Activated CD8-positive, alpha-beta T cell treated with anti-CD3 and anti-CD28 coated beads for 36 hours (primary cell): ENCODE results near the gene EFNA5. TPM values are rescaled to one million over a fixed set of nuclear protein-coding genes. Genes with fewer than 3 reads are reported as not detected.

Experiments used
- ATAC-seq: fragments of 200-7000 bp; cut with Tn5 transposase; one replicate; pipeline ENCODE4 v1.10.0; 2021; ENCODE audit warnings: mild to moderate bottlenecking, moderate library complexity
- CTCF ChIA-PET: fragments of 350-600 bp; sonication (Branson Sonifier 250); formaldehyde crosslinking; loops from one replicate; lab custom pipeline; 2021; ENCODE audit warnings: antibody characterized with exemption; lab: Charles Lee
- POLR2A ChIA-PET: fragments of 350-600 bp; sonication (Branson Sonifier 250); formaldehyde crosslinking; loops from one replicate; lab custom pipeline; 2021; ENCODE audit warnings: antibody characterized with exemption; lab: Charles Lee
- DNase-seq: peaks from one replicate; pipeline ENCODE4 v3.0.0-alpha.2; 2020
- H3K27ac Mint-ChIP-seq: one replicate; pipeline ENCODE4 v1.8.0; 2021; ENCODE audit warnings: mild to moderate bottlenecking, mixed read lengths
- H3K27me3 Mint-ChIP-seq: one replicate; pipeline ENCODE4 v1.8.0; 2021; ENCODE audit warnings: mixed read lengths
- H3K36me3 Mint-ChIP-seq: one replicate; pipeline ENCODE4 v1.8.0; 2021; ENCODE audit warnings: low read depth, mixed read lengths
- H3K4me1 Mint-ChIP-seq: one replicate; pipeline ENCODE4 v1.8.0; 2021; ENCODE audit warnings: low read depth, mixed read lengths
- H3K4me3 Mint-ChIP-seq: one replicate; pipeline ENCODE4 v1.8.0; 2021; ENCODE audit warnings: mild to moderate bottlenecking, moderate library complexity, mixed read lengths
- H3K9me3 Mint-ChIP-seq: one replicate; pipeline ENCODE4 v1.8.0; 2021; ENCODE audit warnings: mixed read lengths
- CTCF ChIP-seq: fragments of 200-600 bp; IDR thresholded peaks from one replicate; pipeline ENCODE4 v1.8.0; 2022; ENCODE audit warnings: antibody characterized with exemption, mild to moderate bottlenecking
- intact Hi-C: fragments of 100-400 bp; cut with micrococcal nuclease; formaldehyde crosslinking; loops from one replicate; pipeline ENCODE4 v1.10.0; 2022
- total RNA-seq, 2 experiments: library from RNA; stranded (reverse); gene quantifications; one replicate each; pipeline ENCODE4 v1.2.3, GENCODE V29; 2021

EFNA5 gene
- total RNA-seq, 2 experiments from 2014 or later = not detected

DNA sequence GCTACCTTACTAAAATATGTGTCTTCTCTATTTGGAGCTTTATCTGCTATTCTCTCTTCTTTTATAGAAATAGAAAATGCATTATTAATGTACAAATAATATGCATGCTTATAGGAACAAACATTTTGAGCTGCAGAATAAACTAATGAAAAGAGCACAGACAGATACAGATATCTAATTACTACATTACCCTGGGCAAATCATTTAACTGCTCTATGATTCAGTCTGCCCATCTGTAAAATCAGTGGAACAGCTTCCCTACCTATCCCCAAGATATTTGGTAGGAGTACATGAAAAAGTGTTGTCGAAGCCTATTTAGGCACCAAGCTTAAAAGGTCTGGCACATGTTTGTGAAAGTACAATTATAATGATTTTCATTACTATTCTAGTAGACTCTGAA is 166.3 kb downstream of the EFNA5 start:
- Mint-ChIP-seq H3K27me3 (peaks cover 18% of the 10 kb centered on the region), H3K36me3 (no peaks in the 10 kb centered on the region), H3K27ac (no peak overlapping the region), H3K4me1 (peaks cover 8% of the 10 kb centered on the region), H3K9me3 (no peaks in the 10 kb centered on the region), H3K4me3 (no peak overlapping the region)
- intact Hi-C loops = no loop called here
- ChIA-PET POLR2A (interaction anchor here (1.4 kb wide), 1 partner anchor 10 kb away, joined by 3 read pairs; no protein-coding TSS in a partner anchor), CTCF (no interaction called here)
- no peak for DNase-seq
- TF ChIP-seq CTCF = no peak
- ATAC-seq = no peak

- DNase-seq (no peak), ATAC-seq (no peak)
- intact Hi-C loops = no loop called here
- no peak for TF ChIP-seq CTCF
- Mint-ChIP-seq H3K4me1 (peaks cover 8% of the 10 kb centered on the region), H3K9me3 (no peaks in the 10 kb centered on the region), H3K27me3 (peaks cover 18% of the 10 kb centered on the region), H3K27ac (no peak overlapping the region), H3K36me3 (no peaks in the 10 kb centered on the region), H3K4me3 (no peak overlapping the region)
- ChIA-PET CTCF (no interaction called here), POLR2A (no interaction called here)
Measured at GRCh38 chr5:107502676-107503060, 168.1 kb downstream of the EFNA5 start.

DNA sequence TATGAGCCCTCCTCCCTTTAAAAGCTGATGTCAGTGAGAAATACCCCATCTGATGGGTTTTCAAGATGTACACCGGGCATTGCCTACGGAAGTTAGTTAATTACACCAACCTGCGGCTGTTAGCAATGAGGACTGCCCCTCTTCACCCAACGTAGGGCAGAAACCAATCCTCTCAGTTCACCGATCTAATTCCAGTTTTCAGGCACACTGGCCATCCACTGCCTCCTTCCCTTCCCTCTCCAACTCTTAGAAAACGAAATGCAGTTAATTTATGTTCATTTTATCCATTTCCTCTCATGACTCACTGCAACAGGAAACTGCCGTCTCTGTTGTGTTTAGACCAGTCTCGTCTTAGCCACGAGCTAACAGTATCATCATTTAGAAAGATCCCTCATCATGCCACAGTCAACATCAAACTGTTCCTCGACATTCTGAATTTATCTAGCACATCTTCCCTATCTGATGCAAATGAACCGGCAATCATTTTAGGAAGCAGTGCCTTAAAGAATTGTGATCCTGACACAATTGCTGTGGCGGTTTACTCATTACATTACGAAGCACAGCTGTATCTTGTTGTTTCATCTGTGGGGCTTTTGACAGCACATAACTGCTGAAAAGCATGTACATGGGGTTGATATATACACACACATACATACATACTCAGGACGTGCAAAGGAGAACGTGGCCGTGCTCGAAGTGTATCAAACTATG is 168.6 kb downstream of the EFNA5 start:
- intact Hi-C loops = no loop called here
- ATAC-seq = peak; percentile 45
- Mint-ChIP-seq H3K9me3 (no peaks in the 10 kb centered on the region), H3K27me3 (peaks cover 18% of the 10 kb centered on the region), H3K4me1 (peaks cover 8% of the 10 kb centered on the region), H3K27ac (no peak overlapping the region), H3K4me3 (no peak overlapping the region), H3K36me3 (no peaks in the 10 kb centered on the region)
- TF ChIP-seq CTCF = no peak
- ChIA-PET CTCF (no interaction called here), POLR2A (no interaction called here)
- no peak for DNase-seq

DNA sequence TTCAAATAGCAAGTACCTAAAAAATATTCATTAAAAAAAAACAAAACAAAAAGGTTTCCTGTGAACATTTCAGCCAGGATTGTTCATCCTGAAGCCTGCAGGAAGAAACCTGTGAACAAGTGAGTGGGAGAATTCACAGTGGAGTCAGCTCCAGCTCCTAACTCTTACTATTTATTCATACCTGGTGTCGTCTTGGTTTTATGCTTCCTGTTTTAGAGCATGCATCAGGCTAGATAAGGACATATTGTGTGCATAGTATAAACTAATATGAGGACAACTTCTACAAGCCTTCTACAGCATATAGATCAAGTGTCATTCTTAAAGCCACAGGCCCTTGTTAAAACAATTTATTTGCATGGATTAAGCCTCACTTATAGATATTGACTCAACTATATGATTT is 169.9 kb downstream of the EFNA5 start:
- no peaks in the 10 kb centered on the region for H3K9me3 Mint-ChIP-seq
- no peak overlapping the region for H3K27ac Mint-ChIP-seq
- no peaks in the 10 kb centered on the region for H3K36me3 Mint-ChIP-seq
- H3K4me1 Mint-ChIP-seq = peaks cover 8% of the 10 kb centered on the region
- H3K27me3 Mint-ChIP-seq = peaks cover 18% of the 10 kb centered on the region
- DNase-seq (no peak), ATAC-seq (no peak)
- no peak overlapping the region for H3K4me3 Mint-ChIP-seq
- TF ChIP-seq CTCF = no peak
- intact Hi-C loops = no loop called here
- ChIA-PET POLR2A (no interaction called here), CTCF (no interaction called here)

GRCh38 chr5:107500347-107500746 is 170.4 kb downstream of the EFNA5 start:
- intact Hi-C loops = no loop called here
- TF ChIP-seq CTCF = no peak
- Mint-ChIP-seq H3K27ac (no peak overlapping the region), H3K27me3 (peaks cover 17% of the 10 kb centered on the region), H3K4me3 (no peak overlapping the region), H3K36me3 (no peaks in the 10 kb centered on the region), H3K4me1 (peaks cover 8% of the 10 kb centered on the region), H3K9me3 (no peaks in the 10 kb centered on the region)
- DNase-seq (no peak), ATAC-seq (no peak)
- ChIA-PET CTCF (no interaction called here), POLR2A (no interaction called here)
